GM19372 (cell line): ENCODE measurements around the gene MEOX1.

Experiments
- ATAC-seq: cut with Tn5 transposase; IDR thresholded peaks from one replicate; pipeline ENCODE4 v1.9.1; 2021; ENCODE audit warnings: mild to moderate bottlenecking, low read depth, moderate library complexity; ENCODE audit not compliant: unreplicated experiment

Gene MEOX1

DNA sequence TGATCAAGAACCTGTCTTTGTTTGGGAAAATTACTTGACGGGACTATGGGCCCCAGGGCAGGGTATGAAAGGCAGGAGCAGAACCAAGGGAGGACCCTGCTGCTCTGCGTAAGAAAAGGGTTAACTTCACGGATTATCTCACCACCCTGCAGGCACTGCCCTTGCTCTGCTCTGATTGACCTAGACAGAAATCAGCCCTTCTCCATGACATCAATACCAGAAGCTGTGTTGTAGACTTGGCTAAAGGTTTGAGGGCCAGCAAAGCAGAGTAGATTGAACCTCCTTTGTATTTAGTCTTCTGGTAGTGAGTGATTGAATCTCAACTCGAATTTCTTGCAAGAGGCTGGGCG, 62.7 kb downstream of the MEOX1 start:
- ATAC-seq, result no peak

GRCh38 chr17:43598357-43599045, 63.2 kb downstream of the MEOX1 start:
- ATAC-seq, result no peak

GRCh38 chr17:43597624-43598356, 63.9 kb downstream of the MEOX1 start:
- no peak for ATAC-seq

DNA sequence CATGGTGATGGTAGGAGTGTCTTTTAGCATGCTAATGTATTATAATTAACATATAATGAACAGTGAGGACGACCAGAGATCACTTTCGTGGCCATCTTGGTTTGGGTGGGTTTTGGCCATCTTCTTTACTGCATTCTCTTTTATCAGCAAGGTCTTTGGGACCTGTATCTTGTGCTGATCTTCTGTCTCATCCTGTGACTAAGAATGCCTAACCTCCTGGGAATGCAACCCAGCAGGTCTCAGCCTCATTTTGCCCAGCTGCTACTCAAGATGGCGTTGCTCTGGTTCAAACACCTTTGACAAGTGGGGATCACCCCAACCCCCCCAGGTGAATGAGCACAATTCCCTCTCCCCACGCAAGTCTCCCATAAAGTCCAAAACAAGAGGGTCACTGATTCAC, 66.3 kb downstream of the MEOX1 start:
- ATAC-seq, result no peak

- ATAC-seq, result no peak
Measured at GRCh38 chr17:43591779-43592562, 69.8 kb downstream of the MEOX1 start.

DNA sequence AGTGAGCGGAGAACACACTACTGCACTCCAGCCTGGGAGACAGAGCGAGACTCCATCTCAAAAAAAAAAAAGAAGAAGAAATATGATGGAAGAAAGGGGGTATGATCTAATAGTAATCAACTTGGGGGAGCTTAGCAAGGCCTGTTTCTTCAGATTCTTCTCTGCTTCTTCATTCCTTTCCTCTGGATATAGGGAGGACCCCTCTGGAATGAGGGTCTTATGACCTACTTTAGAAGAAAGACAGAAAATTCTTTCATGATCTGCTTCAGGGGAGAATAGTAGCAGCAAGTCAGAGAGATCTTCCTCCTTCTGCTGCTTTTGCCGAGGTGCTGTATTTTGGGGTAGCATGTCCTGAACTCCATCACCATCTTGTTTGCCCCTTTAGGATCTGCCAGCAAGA, 70.7 kb downstream of the MEOX1 start:
- no peak for ATAC-seq
